ENCODE data around the gene NDE1. TPM values are rescaled to one million over a fixed set of nuclear protein-coding genes. Genes with fewer than 3 reads are reported as not detected.

NDE1 gene
- total RNA-seq, 4 donors from 2014 or later, result 4.0 to 26.2 (median 11.9) TPM

GRCh38 chr16:15618392-15618791 lies 31.7 kb upstream of the NDE1 start:
- ATAC-seq (no peak), DNase-seq (no peak)
- Histone ChIP-seq H3K27me3 (no peaks in the 10 kb centered on the region), H3K9me3 (no peaks in the 10 kb centered on the region), H3K27ac (no peak overlapping the region), H3K4me1 (peaks cover 22 to 29% of the 10 kb centered on the region in 2 donors), H3K36me3 (peaks cover 6 to 69% of the 10 kb centered on the region in 2 donors), H3K4me3 (no peak overlapping the region)
- in situ Hi-C loops (cut with MboI; ENCODE audit: low sequenced_read_pairs in 4 of 4), result no loop called here
- intact Hi-C loops (cut with DNase I; ENCODE audit: low total_unique reads), result no loop called here
- TF ChIP-seq POLR2A (IDR thresholded peaks at IDR 0.05) (no peak), CTCF (IDR thresholded peaks at IDR 0.05 in 4 of 5, conservative IDR thresholded peaks at IDR 0.05 in 1 of 5) (no peak)

GRCh38 chr16:15620611-15621195 lies 29.3 kb upstream of the NDE1 start:
- H3K36me3 ChIP-seq, result peaks cover 8 to 75% of the 10 kb centered on the region in 2 donors
- peaks cover 22 to 29% of the 10 kb centered on the region in 2 donors for H3K4me1 ChIP-seq
- in situ Hi-C loops (cut with MboI; ENCODE audit: low sequenced_read_pairs in 4 of 4) (no loop called here), intact Hi-C loops (cut with DNase I; ENCODE audit: low total_unique reads) (no loop called here)
- no peak overlapping the region for H3K4me3 ChIP-seq
- no peaks in the 10 kb centered on the region for H3K9me3 ChIP-seq
- peak overlapping the region; percentile 74 to 77 (median 74) for H3K27ac ChIP-seq
- TF ChIP-seq POLR2A (IDR thresholded peaks at IDR 0.05), result no peak
- no peak for TF ChIP-seq CTCF (IDR thresholded peaks at IDR 0.05 in 4 of 5, conservative IDR thresholded peaks at IDR 0.05 in 1 of 5)
- ATAC-seq (no peak), DNase-seq (no peak)
- H3K27me3 ChIP-seq, result no peaks in the 10 kb centered on the region

- Histone ChIP-seq H3K9me3 (no peaks in the 10 kb centered on the region), H3K4me1 (peaks cover 22 to 29% of the 10 kb centered on the region in 2 donors), H3K4me3 (no peak overlapping the region), H3K27ac (peak overlapping the region; percentile 74 to 77 (median 74)), H3K27me3 (no peaks in the 10 kb centered on the region), H3K36me3 (peaks cover 6 to 68% of the 10 kb centered on the region in 2 donors)
- in situ Hi-C loops (cut with MboI; ENCODE audit: low sequenced_read_pairs in 4 of 4) (no loop called here), intact Hi-C loops (cut with DNase I; ENCODE audit: low total_unique reads) (no loop called here)
- TF ChIP-seq CTCF (IDR thresholded peaks at IDR 0.05 in 4 of 5, conservative IDR thresholded peaks at IDR 0.05 in 1 of 5), result no peak
- no peak for TF ChIP-seq POLR2A (IDR thresholded peaks at IDR 0.05)
- peak; percentile 54 to 56 for ATAC-seq
- no peak for DNase-seq
These were observed 28.6 kb upstream of the NDE1 start for GRCh38 chr16:15621456-15621855.

GRCh38 chr16:15621889-15622288 lies 28.2 kb upstream of the NDE1 start:
- no peaks in the 10 kb centered on the region for H3K9me3 ChIP-seq
- intact Hi-C loops (cut with DNase I; ENCODE audit: low total_unique reads) (no loop called here), in situ Hi-C loops (cut with MboI; ENCODE audit: low sequenced_read_pairs in 4 of 4) (no loop called here)
- ATAC-seq (peak; percentile 51 to 73), DNase-seq (no peak)
- H3K36me3 ChIP-seq, result peaks cover 6 to 64% of the 10 kb centered on the region in 2 donors
- TF ChIP-seq POLR2A (IDR thresholded peaks at IDR 0.05) (no peak), CTCF (IDR thresholded peaks at IDR 0.05 in 4 of 5, conservative IDR thresholded peaks at IDR 0.05 in 1 of 5) (no peak)
- peak overlapping the region; percentile 74 to 77 (median 74) for H3K27ac ChIP-seq
- no peaks in the 10 kb centered on the region for H3K27me3 ChIP-seq
- no peak overlapping the region for H3K4me3 ChIP-seq
- H3K4me1 ChIP-seq, result peaks cover 22 to 29% of the 10 kb centered on the region in 2 donors

All from gastrocnemius medialis (tissue), 4 donors.